Lung microvascular endothelial cell (primary cell): ENCODE measurements around the gene ACSS3. TPM values are rescaled to one million over a fixed set of nuclear protein-coding genes. Genes with fewer than 3 reads are reported as not detected.
A peak's percentile ranks its signal among the peaks of the same experiment; 100 is the strongest.
"Not testable (repeated sequence)": the region's sequence is repeated elsewhere in the genome, so short reads cannot be mapped to it uniquely, and the experiment has no call there.

Experiments
- DNase-seq, 2 donors: peaks; one replicate each; pipeline versions ENCODE4 v3.0.0 to v3.0.0-alpha.2; 2010; ENCODE audit warnings: low read depth in 2 of 2
- total RNA-seq: library from RNA; depleted of rRNA; stranded (reverse); fragments of >200 nt; gene quantifications from 2 replicates; pipeline ENCODE4 v1.2.1, GENCODE V29; 2014

Gene ACSS3
- under 0.01 TPM in 2 replicates for total RNA-seq

GRCh38 chr12:81077686-81078441, at the start of gene ACSS3:
Gene ACSS3, plus strand, starts transcription at chr12:81078079. Its CDS starts 42 bp downstream, at chr12:81078121.
- no peak for DNase-seq

- DNase-seq: no peak
Measured at GRCh38 chr12:81034926-81035325, 43.0 kb upstream of the ACSS3 start.

GRCh38 chr12:81039231-81039630, 38.6 kb upstream of the ACSS3 start:
- no peak for DNase-seq

- DNase-seq: no peak
Measured at GRCh38 chr12:81043979-81044740, 33.7 kb upstream of the ACSS3 start.

- not testable (repeated sequence) for DNase-seq
Measured at GRCh38 chr12:81064971-81065370, 12.9 kb upstream of the ACSS3 start.

DNA sequence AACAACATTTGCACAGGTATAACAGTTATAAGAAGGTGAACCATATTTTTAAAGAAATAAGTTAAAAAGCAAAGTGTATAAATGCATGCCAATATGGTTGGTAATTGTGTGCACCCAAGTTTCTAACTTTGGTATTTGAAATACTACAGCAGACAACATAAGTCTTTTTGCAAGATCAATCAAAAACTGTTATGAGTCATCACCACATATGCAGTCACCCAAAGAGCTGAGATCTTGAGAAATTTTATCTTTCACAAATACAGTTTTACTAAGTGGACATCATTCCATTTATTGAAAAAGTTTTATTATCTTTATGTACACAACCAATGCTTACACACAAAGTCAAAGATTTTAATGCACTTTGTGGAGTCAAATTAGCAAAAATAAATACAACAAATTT, 7.0 kb upstream of the ACSS3 start:
- no peak for DNase-seq

DNA sequence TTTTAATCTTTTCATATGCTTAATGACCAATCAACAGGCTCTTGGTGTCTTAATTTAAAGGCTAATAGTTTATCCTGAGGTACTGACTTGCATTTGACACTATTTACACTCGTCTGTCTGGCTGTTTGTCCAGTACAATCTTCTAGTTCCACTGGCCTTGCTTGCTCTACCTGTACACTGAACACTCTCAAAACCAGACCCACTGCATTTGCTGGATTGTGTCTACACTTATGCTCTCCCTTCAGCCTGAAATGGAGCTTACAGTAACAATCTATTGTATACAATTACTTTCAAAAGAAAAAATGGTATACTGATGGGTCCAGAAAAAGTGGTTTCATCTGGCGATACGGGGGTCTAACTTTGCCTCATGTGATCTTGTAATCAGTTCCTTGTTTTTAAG, 2.3 kb upstream of the ACSS3 start:
- DNase-seq: no peak

DNA sequence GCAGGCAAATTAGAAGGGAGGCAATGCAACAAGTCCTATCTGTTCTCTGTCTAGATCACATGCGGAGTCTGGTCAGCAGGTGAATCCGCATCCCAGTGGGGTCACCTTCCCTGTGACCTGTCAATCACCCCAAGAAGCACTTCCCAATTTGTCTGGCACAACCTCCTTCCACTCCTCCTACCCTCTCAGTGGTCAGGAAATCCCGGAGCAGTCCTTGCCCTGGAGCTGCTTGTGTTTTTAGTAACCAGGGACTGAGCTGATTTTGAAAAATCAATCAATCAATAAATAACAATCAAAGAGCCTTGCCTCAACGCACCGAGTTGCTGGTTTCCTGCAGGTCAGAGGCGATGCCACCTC, 572 bp upstream of the ACSS3 start:
- no peak for DNase-seq

GRCh38 chr12:81078469-81079196, 754 bp downstream of the ACSS3 start:
- peak; percentile 41 to 85 for DNase-seq

DNA sequence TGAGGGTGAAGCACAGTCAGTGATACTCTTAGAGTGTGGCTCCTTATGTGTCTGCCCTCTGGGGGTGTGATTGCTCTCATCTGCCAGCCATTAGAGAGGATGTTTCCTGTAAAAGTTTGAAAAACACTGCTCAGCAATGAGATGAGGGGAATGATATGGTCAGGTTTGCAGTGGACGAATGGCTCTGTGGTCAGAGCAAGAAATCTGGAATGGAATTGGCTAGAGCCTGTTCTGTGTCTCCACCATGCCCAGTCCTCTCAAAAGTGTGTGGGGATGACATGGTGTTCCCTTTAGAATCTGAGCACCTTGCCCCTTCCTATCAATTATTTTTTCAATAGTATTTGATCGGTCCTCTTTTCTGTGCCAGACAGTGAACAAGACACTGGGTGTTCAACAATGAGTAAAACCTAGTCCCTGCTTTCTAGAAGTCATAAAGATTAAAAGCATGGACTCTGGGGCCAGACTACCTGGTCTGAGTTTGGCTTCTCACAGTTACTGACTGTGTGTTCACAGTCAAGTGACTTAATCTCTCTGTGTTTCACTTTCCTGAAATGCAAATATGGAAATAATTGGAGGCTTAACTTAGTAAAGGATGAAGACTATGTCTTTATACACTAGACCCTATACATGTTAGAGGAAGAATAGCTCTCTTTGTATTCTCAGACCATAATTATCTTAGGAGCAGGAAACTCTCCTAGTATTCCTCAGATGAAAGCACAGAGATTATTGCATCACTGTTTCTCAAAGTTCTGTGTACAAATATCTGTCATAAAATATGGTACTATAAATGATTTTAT, 1.6 kb downstream of the ACSS3 start:
- DNase-seq: no peak

DNA sequence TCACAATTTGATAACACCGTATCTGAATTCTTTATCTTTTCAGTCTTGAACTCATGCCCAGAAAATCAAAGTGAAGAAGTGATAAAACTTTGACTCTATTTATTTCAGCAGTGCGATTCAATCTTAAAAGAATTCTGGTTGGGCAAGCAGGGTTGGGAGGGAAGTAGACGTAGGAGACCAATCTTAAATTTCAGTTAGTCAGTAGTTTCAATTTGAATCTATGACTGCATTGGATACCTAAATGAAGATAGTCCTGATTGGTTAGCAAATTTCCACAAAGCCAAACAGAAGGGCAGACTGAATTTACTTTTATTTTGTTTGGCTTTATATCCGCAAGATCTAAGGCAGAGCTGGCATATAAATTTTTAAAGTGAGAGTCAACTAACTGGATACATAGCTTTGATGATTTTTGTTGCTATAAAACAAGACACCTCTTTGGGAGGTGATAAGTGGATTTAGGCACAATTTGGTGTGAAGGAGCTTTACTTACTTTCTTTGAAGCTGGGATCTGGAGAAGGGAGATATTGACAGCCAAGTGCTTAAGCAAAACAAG, 2.6 kb downstream of the ACSS3 start:
- no peak for DNase-seq

DNA sequence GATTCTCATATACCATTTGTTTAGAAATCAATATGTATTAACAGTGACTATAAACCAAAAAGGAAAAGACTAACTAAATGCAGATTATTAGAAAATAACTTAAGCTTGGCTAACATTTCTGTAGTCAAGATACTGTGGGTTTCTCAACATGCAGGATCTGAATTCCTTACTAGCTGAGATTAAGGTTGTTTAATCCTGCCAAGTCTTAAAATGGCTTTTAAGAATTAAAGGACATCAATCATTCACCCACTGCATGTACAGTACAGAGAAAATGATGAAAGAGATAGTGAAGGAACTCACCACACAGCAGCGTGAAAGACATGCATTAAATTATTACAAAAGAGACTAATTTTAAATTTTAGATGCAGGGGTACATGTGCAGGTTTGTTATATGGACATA, 3.8 kb downstream of the ACSS3 start:
- no peak for DNase-seq

DNA sequence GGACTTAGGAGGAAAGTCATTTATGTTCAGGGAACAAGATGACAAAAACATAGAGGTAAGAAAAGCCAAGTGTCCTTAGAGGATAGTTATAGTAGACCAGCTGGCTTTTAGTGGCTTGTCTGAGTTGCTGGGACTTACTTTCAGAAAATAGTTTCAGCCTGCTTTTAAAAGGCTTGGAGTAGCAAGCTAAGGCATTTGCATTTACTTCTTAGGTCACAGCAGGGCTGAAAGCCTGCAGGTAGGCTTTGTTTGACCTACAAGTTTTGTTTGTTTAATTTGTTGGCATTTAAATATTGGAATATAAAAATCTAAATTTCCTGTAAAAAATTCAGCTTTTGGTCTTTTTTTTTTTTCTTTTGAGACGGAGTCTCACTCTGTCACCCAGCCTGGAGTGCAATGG, 5.1 kb downstream of the ACSS3 start:
- no peak for DNase-seq

DNA sequence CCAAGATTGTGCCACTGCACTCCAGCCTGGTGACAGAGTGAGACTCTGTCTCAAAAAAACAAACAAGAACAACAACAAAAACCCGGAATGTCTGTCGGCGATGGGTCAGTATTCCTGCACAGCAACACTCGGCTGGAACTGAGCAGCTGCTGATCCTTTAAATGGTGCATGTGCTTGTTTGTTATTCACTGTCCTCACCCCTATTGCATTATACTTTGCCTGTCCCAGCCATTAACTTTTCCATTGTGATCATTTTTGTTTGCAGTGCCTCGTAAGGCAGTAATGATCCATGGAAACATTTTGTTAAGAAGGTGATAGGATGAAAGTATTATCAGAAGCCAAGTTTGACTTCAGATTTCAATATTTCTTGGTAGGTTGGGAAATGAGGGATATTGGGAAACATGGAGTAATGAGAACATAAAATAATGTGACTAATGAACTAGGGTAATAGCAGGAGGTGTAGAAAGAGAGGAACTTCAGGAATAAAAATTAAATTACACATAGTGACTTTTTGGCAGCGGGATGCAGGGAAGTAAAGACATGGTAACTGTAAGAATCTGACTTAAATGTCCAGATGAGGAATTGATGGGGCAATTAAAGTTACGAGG, 6.1 kb downstream of the ACSS3 start:
- DNase-seq: no peak

- DNase-seq: no peak
Measured at GRCh38 chr12:81084811-81085350, 7.0 kb downstream of the ACSS3 start.

GRCh38 chr12:81085832-81086231, 8.0 kb downstream of the ACSS3 start:
- no peak for DNase-seq

- DNase-seq: no peak
Measured at GRCh38 chr12:81086342-81086741, 8.5 kb downstream of the ACSS3 start.

GRCh38 chr12:81088221-81088620, 10.3 kb downstream of the ACSS3 start:
- DNase-seq: no peak

DNA sequence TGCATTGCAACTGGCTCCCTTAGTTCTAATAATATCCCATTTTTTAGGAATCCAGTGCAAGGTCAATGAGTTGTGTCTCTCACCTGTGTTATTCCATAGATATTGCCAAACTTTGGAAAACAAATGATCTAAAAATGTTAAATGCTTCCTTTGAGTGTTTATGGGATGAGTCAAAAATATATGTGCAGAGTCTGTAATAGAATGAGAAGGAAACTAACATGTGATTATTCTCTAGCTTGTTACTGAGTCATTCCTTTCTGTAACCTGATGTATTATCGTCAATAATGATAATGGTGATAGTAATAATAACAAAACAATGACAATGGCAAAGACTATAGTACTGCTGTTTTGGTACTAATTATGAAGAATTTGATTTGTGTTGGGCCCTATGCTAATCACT, 11.5 kb downstream of the ACSS3 start:
- no peak for DNase-seq

DNA sequence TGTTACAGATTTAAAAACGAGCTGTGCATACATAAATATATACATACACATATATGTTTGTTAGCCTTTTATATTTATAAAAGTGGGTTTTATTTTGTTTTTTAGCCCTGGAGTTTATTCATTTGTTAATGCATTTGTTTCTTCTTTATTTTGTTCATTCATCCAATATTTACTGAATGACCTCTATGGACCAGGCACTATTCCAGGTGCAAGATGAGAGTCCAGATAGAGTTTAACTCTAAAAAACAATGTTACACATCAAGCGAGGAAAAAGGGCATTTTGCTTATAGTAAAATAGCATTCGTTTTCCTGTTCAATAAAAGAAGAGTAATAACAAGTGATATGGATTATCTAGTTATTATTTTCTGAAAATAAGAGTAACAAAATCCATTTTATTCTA, 14.2 kb downstream of the ACSS3 start:
- DNase-seq: no peak
